Left cardiac atrium (tissue), 4 donors: Measurements from ENCODE around the gene MTCH2. TPM values are rescaled to one million over a fixed set of nuclear protein-coding genes. Genes with fewer than 3 reads are reported as not detected.
A peak's percentile ranks its signal among the peaks of the same experiment; 100 is the strongest.

Source experiments
- ATAC-seq, 2 donors: fragments of 200-7000 bp; cut with Tn5 transposase; one replicate each; pipeline ENCODE4 v1.9.1; 2020; ENCODE audit warnings: mild to moderate bottlenecking in 2 of 2, moderate library complexity in 2 of 2
- DNase-seq: peaks from one replicate; pipeline ENCODE4 v3.0.0-alpha.2; 2020
- intact Hi-C, 2 donors: fragments of 100-400 bp; cut with DNase I; formaldehyde crosslinking; loops; one replicate each; pipeline versions ENCODE4 v1.14.1 to v1.15.1; 2022 to 2023
- total RNA-seq, 2 donors: library from RNA; stranded (reverse); fragmentation: NEBNext Ultra II Directional; extraction: Animal tissue kit (Norgen Biotek cat#: 25700); gene quantifications; one replicate each; pipeline ENCODE4 v1.2.1, GENCODE V29; 2021
- donor health status: DM: no; HTN: yes; CAD: no.
- donor health status: DM: no; HTN: yes; CAD: no; lungs with severe emphysema.
- donor health status: DM: yes; HTN: yes; CAD: no.
- donor health status: Dilated cardiomyopathy.

The MTCH2 gene
- total RNA-seq, 2 donors from 2014 or later = 82.8 to 92.8 TPM

DNA sequence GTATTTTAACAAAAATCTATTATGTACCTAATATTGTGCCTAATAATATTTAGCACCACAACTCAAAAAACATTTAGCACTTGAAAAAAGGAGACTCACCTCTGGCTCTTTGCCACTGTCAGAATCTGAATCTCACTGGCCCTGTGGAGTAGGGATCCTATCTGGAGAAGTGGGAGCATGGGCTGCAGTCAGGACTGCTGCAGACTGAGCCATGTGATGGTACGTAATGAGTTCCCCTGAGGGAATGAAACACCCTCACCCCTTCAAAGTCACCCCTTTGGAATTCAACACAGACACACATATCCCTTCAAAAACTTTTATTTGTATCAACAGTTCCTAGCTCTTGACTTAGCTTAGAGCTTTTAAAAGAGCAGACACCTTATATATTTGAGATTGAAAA lies 70.5 kb downstream of the MTCH2 start:
- ATAC-seq (no peak), DNase-seq (no peak)
- intact Hi-C loops = no loop called here

DNA sequence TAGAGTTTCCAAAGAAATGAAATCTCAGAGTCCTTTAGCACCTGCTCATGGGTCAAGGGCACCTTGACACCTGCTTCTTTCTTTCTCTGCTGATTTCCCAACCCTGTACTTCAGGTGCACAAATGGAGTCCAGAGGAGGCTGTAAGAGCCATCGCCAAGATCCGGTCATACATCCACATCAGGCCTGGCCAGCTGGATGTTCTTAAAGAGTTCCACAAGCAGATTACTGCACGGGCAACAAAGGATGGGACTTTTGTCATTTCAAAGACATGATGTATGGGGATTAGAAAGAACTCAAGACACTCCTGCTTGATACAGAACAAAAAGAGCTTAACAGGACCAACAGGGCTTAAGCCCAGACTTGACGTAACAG lies 71.0 kb downstream of the MTCH2 start:
- ATAC-seq = no peak
- no peak for DNase-seq
- intact Hi-C loops = no loop called here

DNA sequence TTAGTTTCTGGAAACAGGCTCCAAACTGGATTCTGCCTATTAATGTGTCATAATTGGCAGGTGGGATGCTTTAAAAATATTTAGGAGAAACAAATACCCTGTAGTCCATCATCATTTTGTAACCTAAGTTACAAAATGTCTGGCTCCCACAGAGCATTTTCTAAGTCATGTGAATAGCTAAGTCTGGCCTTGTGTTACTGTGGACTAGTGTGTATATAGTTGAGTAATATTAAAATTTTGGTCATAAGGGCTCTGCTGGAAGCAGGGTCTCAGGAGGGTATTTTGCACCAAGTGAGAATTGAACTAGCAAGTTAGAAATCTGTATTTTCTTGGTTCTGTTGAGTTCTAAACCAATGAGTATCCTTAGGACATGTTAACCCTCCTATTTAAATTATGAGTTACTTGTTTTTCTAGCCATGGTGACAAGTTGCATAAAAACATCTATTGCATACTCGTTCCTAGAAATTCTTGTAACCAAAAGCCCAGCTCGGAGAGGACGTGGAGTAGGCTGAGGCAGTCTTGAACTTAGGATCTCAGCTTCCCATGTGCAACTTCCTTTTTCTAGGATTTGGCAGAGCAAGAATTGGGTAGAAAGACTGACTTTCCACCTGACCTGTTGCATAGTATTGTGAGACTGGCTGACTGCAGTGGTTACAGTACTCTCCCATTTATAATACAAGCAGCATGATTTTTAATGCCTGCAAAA lies 71.6 kb downstream of the MTCH2 start:
- intact Hi-C loops = no loop called here
- DNase-seq (no peak), ATAC-seq (peak in 1 of 2 donors; percentile 16)

DNA sequence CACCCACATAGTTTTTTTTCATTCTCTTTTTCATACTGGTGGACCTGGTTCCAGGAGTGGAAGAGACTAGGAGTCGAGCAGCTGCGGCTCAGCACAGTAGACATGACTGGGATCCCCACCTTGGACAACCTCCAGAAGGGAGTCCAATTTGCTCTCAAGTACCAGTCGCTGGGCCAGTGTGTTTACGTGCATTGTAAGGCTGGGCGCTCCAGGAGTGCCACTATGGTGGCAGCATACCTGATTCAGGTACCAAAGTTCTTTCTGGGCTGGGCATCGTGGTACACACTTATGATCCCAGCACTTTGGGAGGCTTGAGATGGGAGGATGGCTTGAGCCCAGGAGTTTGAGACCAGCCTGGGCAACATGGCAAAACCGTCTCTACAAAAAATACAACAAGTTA lies 72.7 kb downstream of the MTCH2 start:
- no peak for ATAC-seq
- no peak for DNase-seq
- intact Hi-C loops = no loop called here

Other genes starting within 250 kb of the MTCH2 start
- 10 to 100 TPM; 35.5 to 53.4 TPM for gene SLC39A13, start 234.0 kb downstream of the MTCH2 start, total RNA-seq
- 100 to 1,000 TPM; 133 to 154 TPM for gene PSMC3, start 216.1 kb downstream of the MTCH2 start, total RNA-seq
- gene RAPSN, start 193.4 kb downstream of the MTCH2 start, total RNA-seq = not detected
- 10 to 100 TPM; 64.5 to 81.9 TPM for gene CELF1, start 89.4 kb downstream of the MTCH2 start, total RNA-seq
- 10 to 100 TPM; 18.1 to 19.2 TPM for gene PTPMT1, start 77.0 kb downstream of the MTCH2 start, total RNA-seq
- gene KBTBD4, start 63.6 kb downstream of the MTCH2 start, total RNA-seq = 10 to 100 TPM; 10.2 to 12.2 TPM
- gene NDUFS3, start 63.5 kb downstream of the MTCH2 start, total RNA-seq = 100 to 1,000 TPM; 150 to 182 TPM
- gene FAM180B, start 55.9 kb downstream of the MTCH2 start, total RNA-seq = under 1 TPM in 1 of 2 donors, not detected in 1; 0.41 TPM
- gene C1QTNF4, start 48.1 kb downstream of the MTCH2 start, total RNA-seq = under 1 TPM; 0.37 to 0.47 TPM
- under 1 TPM in 1 of 2 donors, not detected in 1; 0.44 TPM for gene AGBL2, start 72.8 kb upstream of the MTCH2 start, total RNA-seq
- gene FNBP4, start 124.8 kb upstream of the MTCH2 start, total RNA-seq = 10 to 100 TPM; 30.6 to 50.1 TPM
- gene NUP160, start 205.8 kb upstream of the MTCH2 start, total RNA-seq = 10 to 100 TPM; 13.7 to 18.3 TPM